SK-N-SH (cell line): ENCODE measurements around the gene REXO5.

Experiments
- EZH2phosphoT487 ChIP-seq: fragments of 200-600 bp; sonication (generic); IDR thresholded peaks from 2 replicates; pipeline ENCODE4 v1.6.1; 2017; ENCODE audit warnings: low read depth, mixed run types, mild to moderate bottlenecking, antibody characterized with exemption, moderate library complexity, borderline replicate concordance
- FOXM1 ChIP-seq: IDR thresholded peaks from 2 replicates; pipeline ENCODE4 v1.4.0; 2012; ENCODE audit warnings: low read depth, mild to moderate bottlenecking
- NRF1 ChIP-seq: IDR thresholded peaks from 2 replicates; pipeline ENCODE4 v1.6.1; 2012; ENCODE audit warnings: low read depth, mild to moderate bottlenecking, low read length
- POLR2AphosphoS5 ChIP-seq: IDR thresholded peaks from 2 replicates; pipeline ENCODE4 v1.6.1; 2012; ENCODE audit warnings: low read depth, low read length
- RAD21 ChIP-seq: IDR thresholded peaks from 2 replicates; pipeline ENCODE4 v1.6.1; 2012; ENCODE audit warnings: mild to moderate bottlenecking, low read length
- RCOR1 ChIP-seq: fragments of 150-350 bp; IDR thresholded peaks from 2 replicates; pipeline ENCODE4 v1.6.1; 2017; ENCODE audit warnings: antibody characterized with exemption, low read length
- RFX5 ChIP-seq: IDR thresholded peaks from 2 replicates; pipeline ENCODE4 v1.6.1; 2012; ENCODE audit warnings: mild to moderate bottlenecking, improper control_type of control experiment, low read length
- RXRA ChIP-seq: IDR thresholded peaks from 2 replicates; pipeline ENCODE4 v1.4.0; 2012; ENCODE audit warnings: low read depth, mild to moderate bottlenecking, borderline replicate concordance
- SIN3A ChIP-seq: IDR thresholded peaks from 2 replicates; pipeline ENCODE4 v1.6.1; 2012; ENCODE audit warnings: low read depth, mild to moderate bottlenecking, low read length, moderate library complexity, borderline replicate concordance
- TAF1 ChIP-seq: IDR thresholded peaks from 2 replicates; pipeline ENCODE4 v1.6.1; 2012; ENCODE audit warnings: low read depth, mild to moderate bottlenecking, low read length, moderate library complexity, borderline replicate concordance
- TF ChIP-seq, protein P1 (sequence below): IDR thresholded peaks from 2 replicates; pipeline ENCODE4 v1.4.0; 2012; ENCODE audit warnings: low read depth
- TF ChIP-seq, protein P2 (sequence below): fragments of 150-350 bp; IDR thresholded peaks from 2 replicates; pipeline ENCODE4 v1.6.1; 2017; ENCODE audit warnings: antibody characterized with exemption, low read length, low read depth, borderline replicate concordance
- TF ChIP-seq, protein P3 (sequence below): fragments of 200-600 bp; sonication (generic); IDR thresholded peaks from 2 replicates; pipeline ENCODE4 v1.6.1; 2017; ENCODE audit warnings: antibody characterized with exemption, mild to moderate bottlenecking, moderate library complexity
- TF ChIP-seq, protein P4 (sequence below): IDR thresholded peaks from 2 replicates; pipeline ENCODE4 v1.6.1; 2012; ENCODE audit warnings: mild to moderate bottlenecking, low read depth, low read length, moderate library complexity

DNA sequence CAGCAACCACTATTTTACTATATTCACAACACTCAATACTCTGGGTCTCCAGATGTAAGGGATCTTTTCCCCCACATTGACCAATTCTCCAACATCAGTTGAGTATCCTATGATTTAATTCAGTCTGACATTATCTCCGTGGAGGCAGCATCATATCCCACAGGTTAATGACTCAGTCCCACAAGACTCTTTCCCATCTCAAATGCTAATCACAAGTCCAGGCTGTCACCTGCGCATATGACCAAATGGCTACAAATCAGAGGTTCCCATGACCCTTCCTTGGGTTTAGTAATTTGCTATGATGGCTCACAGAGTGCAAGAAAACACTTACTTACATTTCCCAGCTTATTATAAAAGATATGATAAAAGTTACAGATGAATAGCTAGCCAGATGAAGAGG, 23.9 kb upstream of the REXO5 start:
- TF ChIP-seq, protein P1, sequence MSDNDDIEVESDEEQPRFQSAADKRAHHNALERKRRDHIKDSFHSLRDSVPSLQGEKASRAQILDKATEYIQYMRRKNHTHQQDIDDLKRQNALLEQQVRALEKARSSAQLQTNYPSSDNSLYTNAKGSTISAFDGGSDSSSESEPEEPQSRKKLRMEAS, result no peak
- TF ChIP-seq RCOR1 (no peak), RFX5 (no peak), RXRA (no peak), EZH2phosphoT487 (no peak), RAD21 (no peak), TAF1 (no peak), SIN3A (no peak), POLR2AphosphoS5 (no peak), FOXM1 (no peak), NRF1 (no peak)
- TF ChIP-seq, protein P2, sequence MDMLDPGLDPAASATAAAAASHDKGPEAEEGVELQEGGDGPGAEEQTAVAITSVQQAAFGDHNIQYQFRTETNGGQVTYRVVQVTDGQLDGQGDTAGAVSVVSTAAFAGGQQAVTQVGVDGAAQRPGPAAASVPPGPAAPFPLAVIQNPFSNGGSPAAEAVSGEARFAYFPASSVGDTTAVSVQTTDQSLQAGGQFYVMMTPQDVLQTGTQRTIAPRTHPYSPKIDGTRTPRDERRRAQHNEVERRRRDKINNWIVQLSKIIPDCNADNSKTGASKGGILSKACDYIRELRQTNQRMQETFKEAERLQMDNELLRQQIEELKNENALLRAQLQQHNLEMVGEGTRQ, result no peak
- TF ChIP-seq, protein P3, sequence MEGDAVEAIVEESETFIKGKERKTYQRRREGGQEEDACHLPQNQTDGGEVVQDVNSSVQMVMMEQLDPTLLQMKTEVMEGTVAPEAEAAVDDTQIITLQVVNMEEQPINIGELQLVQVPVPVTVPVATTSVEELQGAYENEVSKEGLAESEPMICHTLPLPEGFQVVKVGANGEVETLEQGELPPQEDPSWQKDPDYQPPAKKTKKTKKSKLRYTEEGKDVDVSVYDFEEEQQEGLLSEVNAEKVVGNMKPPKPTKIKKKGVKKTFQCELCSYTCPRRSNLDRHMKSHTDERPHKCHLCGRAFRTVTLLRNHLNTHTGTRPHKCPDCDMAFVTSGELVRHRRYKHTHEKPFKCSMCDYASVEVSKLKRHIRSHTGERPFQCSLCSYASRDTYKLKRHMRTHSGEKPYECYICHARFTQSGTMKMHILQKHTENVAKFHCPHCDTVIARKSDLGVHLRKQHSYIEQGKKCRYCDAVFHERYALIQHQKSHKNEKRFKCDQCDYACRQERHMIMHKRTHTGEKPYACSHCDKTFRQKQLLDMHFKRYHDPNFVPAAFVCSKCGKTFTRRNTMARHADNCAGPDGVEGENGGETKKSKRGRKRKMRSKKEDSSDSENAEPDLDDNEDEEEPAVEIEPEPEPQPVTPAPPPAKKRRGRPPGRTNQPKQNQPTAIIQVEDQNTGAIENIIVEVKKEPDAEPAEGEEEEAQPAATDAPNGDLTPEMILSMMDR, result no peak
- TF ChIP-seq, protein P4, sequence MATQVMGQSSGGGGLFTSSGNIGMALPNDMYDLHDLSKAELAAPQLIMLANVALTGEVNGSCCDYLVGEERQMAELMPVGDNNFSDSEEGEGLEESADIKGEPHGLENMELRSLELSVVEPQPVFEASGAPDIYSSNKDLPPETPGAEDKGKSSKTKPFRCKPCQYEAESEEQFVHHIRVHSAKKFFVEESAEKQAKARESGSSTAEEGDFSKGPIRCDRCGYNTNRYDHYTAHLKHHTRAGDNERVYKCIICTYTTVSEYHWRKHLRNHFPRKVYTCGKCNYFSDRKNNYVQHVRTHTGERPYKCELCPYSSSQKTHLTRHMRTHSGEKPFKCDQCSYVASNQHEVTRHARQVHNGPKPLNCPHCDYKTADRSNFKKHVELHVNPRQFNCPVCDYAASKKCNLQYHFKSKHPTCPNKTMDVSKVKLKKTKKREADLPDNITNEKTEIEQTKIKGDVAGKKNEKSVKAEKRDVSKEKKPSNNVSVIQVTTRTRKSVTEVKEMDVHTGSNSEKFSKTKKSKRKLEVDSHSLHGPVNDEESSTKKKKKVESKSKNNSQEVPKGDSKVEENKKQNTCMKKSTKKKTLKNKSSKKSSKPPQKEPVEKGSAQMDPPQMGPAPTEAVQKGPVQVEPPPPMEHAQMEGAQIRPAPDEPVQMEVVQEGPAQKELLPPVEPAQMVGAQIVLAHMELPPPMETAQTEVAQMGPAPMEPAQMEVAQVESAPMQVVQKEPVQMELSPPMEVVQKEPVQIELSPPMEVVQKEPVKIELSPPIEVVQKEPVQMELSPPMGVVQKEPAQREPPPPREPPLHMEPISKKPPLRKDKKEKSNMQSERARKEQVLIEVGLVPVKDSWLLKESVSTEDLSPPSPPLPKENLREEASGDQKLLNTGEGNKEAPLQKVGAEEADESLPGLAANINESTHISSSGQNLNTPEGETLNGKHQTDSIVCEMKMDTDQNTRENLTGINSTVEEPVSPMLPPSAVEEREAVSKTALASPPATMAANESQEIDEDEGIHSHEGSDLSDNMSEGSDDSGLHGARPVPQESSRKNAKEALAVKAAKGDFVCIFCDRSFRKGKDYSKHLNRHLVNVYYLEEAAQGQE, result no peak
